HepG2 (cell line): Measurements from ENCODE around the gene WDR91. TPM values are rescaled to one million over a fixed set of nuclear protein-coding genes. Genes with fewer than 3 reads are reported as not detected.

ENCODE experiments used
- ATAC-seq: fragments of 200-7000 bp; cut with Tn5 transposase; 3 replicates; pipeline ENCODE4 v1.9.1; 2020; ENCODE audit warnings: mild to moderate bottlenecking, moderate library complexity
- BruUV-seq: library from RNA; stranded (reverse); fragments of 400-500 nt; replicated peaks from 2 replicates; lab custom pipeline; 2021; lab: Mats Ljungman, UMichigan
- CTCF ChIA-PET: fragments of 300-600 bp; formaldehyde crosslinking; extraction: SDS; loops from one replicate; lab custom pipeline; 2021; ENCODE audit warnings: low total read pairs, inconsistent platforms, low intra/inter-chr PET ratio; lab: Yijun Ruan, JAX
- POLR2A ChIA-PET: fragments of 350-600 bp; sonication (Branson Sonifier 250); formaldehyde crosslinking; loops from one replicate; lab custom pipeline; 2020; ENCODE audit warnings: antibody characterized with exemption, inconsistent platforms; lab: Yijun Ruan, JAX
- DNase-seq: peaks from one replicate; pipeline ENCODE4 v3.0.0-alpha.2; 2015; ENCODE audit warnings: low spot score
- FAIRE-seq: peaks from 3 replicates; lab custom pipeline; 2011; peaks lifted over from hg19 to GRCh38; lab: Jason Lieb, UNC
- H2AFZ ChIP-seq: one replicate; pipeline ENCODE4 v1.6.1; 2011; ENCODE audit warnings: low read length, inconsistent platforms
- H3K27ac ChIP-seq: fragments of 300-600 bp; 3 replicates; pipeline ENCODE4 v1.8.0; 2011; ENCODE audit warnings: mixed run types, mild to moderate bottlenecking, mixed read lengths, low read length, inconsistent platforms; ENCODE audit not compliant: insufficient read depth; ENCODE audit errors: extremely low read length
- H3K27me3 ChIP-seq, 2 experiments: fragments of 200-600 bp in 1 of 2; 2 replicates in 1 of 2; 3 replicates in 1 of 2; pipeline versions ENCODE4 v1.6.0 to v1.8.0; 2011; ENCODE audit warnings: low read length in 2 of 2, mild to moderate bottlenecking in 2 of 2, moderate library complexity in 2 of 2, inconsistent platforms in 1 of 2; ENCODE audit not compliant: insufficient read depth in 2 of 2, control insufficient read depth in 1 of 2
- H3K36me3 ChIP-seq, 2 experiments: fragments of 200-600 bp in 1 of 2; replicated peaks in 1 of 2; 2 replicates in 1 of 2; 3 replicates in 1 of 2; pipeline versions ENCODE4 v1.5.1 to v1.8.0; 2011; ENCODE audit warnings: low read length in 2 of 2, inconsistent platforms in 1 of 2; ENCODE audit not compliant: insufficient read depth in 2 of 2, control insufficient read depth in 1 of 2
- H3K4me1 ChIP-seq: 2 replicates; pipeline ENCODE4 v1.5.1; 2012; ENCODE audit warnings: low read length, inconsistent platforms; ENCODE audit not compliant: insufficient read depth
- H3K4me2 ChIP-seq: 2 replicates; pipeline ENCODE4 v1.6.0; 2011; ENCODE audit warnings: low read depth, low read length, inconsistent platforms
- H3K4me3 ChIP-seq, 3 experiments: fragments of 200-600 bp in 1 of 3; sonication (generic), shearing (Covaris generic) in 1 of 3; replicated peaks in 1 of 3; 2 replicates each; pipeline ENCODE4 v1.5.1; 2011 to 2016; ENCODE audit warnings: low read length in 3 of 3, inconsistent platforms in 2 of 3, low read depth in 2 of 3, mild to moderate bottlenecking in 2 of 3, control low read depth in 1 of 3, mixed read lengths in 1 of 3; ENCODE audit not compliant: insufficient read depth in 1 of 3
- H3K79me2 ChIP-seq: one replicate; pipeline ENCODE4 v1.6.1; 2011; ENCODE audit warnings: low read length, inconsistent platforms; ENCODE audit not compliant: insufficient read depth
- H3K9ac ChIP-seq: 2 replicates; pipeline ENCODE4 v1.6.0; 2011; ENCODE audit warnings: mild to moderate bottlenecking, low read depth, low read length, inconsistent platforms; ENCODE audit not compliant: insufficient read depth
- H3K9me3 ChIP-seq: 2 replicates; pipeline ENCODE4 v1.5.1; 2012; ENCODE audit warnings: mild to moderate bottlenecking, low read length
- H4K20me1 ChIP-seq: 2 replicates; pipeline ENCODE4 v1.6.0; 2011; ENCODE audit warnings: inconsistent platforms, mild to moderate bottlenecking, low read length, moderate library complexity; ENCODE audit not compliant: insufficient read depth
- GATA4 ChIP-seq: sonication (generic); IDR thresholded peaks from 2 replicates; pipeline ENCODE4 v1.6.1; 2016; ENCODE audit warnings: antibody characterized with exemption, low read depth, borderline replicate concordance
- HNF4G ChIP-seq, 2 experiments: sonication (generic) in 1 of 2; formaldehyde crosslinking in 1 of 2; IDR thresholded peaks; 2 replicates each; pipeline versions ENCODE4 v1.4.0 to v1.6.1; 2011 to 2020; ENCODE audit warnings: borderline replicate concordance in 2 of 2, low read depth in 2 of 2, mild to moderate bottlenecking in 2 of 2, low read length in 1 of 2, missing genetic modification reagents in 1 of 2, moderate library complexity in 1 of 2
- JDP2 ChIP-seq: sonication (generic); formaldehyde crosslinking; IDR thresholded peaks from 2 replicates; pipeline ENCODE4 v1.8.1; 2022; ENCODE audit warnings: missing genetic modification reagents, borderline replicate concordance
- MTF2 ChIP-seq: sonication (generic); formaldehyde crosslinking; IDR thresholded peaks from 2 replicates; pipeline ENCODE4 v1.5.0; 2020; ENCODE audit warnings: missing genetic modification reagents, borderline replicate concordance
- NFYB ChIP-seq: sonication (generic); formaldehyde crosslinking; IDR thresholded peaks from 2 replicates; pipeline ENCODE4 v1.4.0; 2020; ENCODE audit warnings: missing genetic modification reagents
- NRL ChIP-seq: sonication (generic); formaldehyde crosslinking; IDR thresholded peaks from 2 replicates; pipeline ENCODE4 v1.5.0; 2020; ENCODE audit warnings: missing genetic modification reagents, mild to moderate bottlenecking, moderate library complexity, borderline replicate concordance
- ONECUT2 ChIP-seq: sonication (generic); formaldehyde crosslinking; IDR thresholded peaks from 2 replicates; pipeline ENCODE4 v1.4.0; 2020; ENCODE audit warnings: missing genetic modification reagents
- SMAD9 ChIP-seq: sonication (generic); formaldehyde crosslinking; IDR thresholded peaks from 2 replicates; pipeline ENCODE4 v1.5.1; 2020; ENCODE audit warnings: mild to moderate bottlenecking, missing genetic modification reagents
- ZBTB3 ChIP-seq: sonication (generic); formaldehyde crosslinking; IDR thresholded peaks from 2 replicates; pipeline ENCODE4 v1.4.0; 2020; ENCODE audit warnings: low read depth, mild to moderate bottlenecking, moderate library complexity, missing genetic modification reagents, borderline replicate concordance
- ZBTB33 ChIP-seq: sonication (generic); formaldehyde crosslinking; IDR thresholded peaks from 2 replicates; pipeline ENCODE4 v1.4.0; 2020; ENCODE audit warnings: missing genetic modification reagents
- ZBTB46 ChIP-seq: sonication (generic); formaldehyde crosslinking; IDR thresholded peaks from 2 replicates; pipeline ENCODE4 v1.4.0; 2020; ENCODE audit warnings: mild to moderate bottlenecking, missing genetic modification reagents, borderline replicate concordance
- ZNF335 ChIP-seq: sonication (generic); formaldehyde crosslinking; IDR thresholded peaks from 2 replicates; pipeline ENCODE4 v1.4.0; 2020; ENCODE audit warnings: missing genetic modification reagents
- ZNF367 ChIP-seq: sonication (generic); formaldehyde crosslinking; IDR thresholded peaks from 2 replicates; pipeline ENCODE4 v1.4.0; 2020; ENCODE audit warnings: missing genetic modification reagents, borderline replicate concordance
- ZNF503 ChIP-seq: sonication (generic); formaldehyde crosslinking; IDR thresholded peaks from 2 replicates; pipeline ENCODE4 v1.4.0; 2020; ENCODE audit warnings: missing genetic modification reagents
- ZNF546 ChIP-seq: sonication (generic); formaldehyde crosslinking; conservative IDR thresholded peaks from 2 replicates; pipeline ENCODE4 v1.8.1; 2023; ENCODE audit warnings: mild to moderate bottlenecking, missing genetic modification reagents
- ZSCAN30 ChIP-seq: sonication (generic); formaldehyde crosslinking; IDR thresholded peaks from 2 replicates; pipeline ENCODE4 v1.5.0; 2020; ENCODE audit warnings: mild to moderate bottlenecking, missing genetic modification reagents
- WGBS: methylation state at CpG from one replicate; pipeline ENCODE4 v1.1.6; 2017; ENCODE audit warnings: low lambda C conversion rate; 5-methylcytosine and 5-hydroxymethylcytosine counted together
- in situ Hi-C: cut with HindIII; loops from 2 replicates; pipeline ENCODE4 v1.10.0; 2017; ENCODE audit warnings: low pct_unique_long_range_greater_than_20kb; ENCODE audit not compliant: extremely low pct_ligation_motif_present
- intact Hi-C: fragments of 100-400 bp; cut with micrococcal nuclease; formaldehyde crosslinking; loops from one replicate; pipeline ENCODE4 v1.10.0; 2022; ENCODE audit not compliant: unreplicated experiment
- polyA plus RNA-seq, 8 experiments: library from polyadenylated mRNA; depleted of rRNA in 3 of 8; stranded (reverse) in 7 of 8; unstranded in 1 of 8; fragments of >200 nt; fragmentation: Illumina TruSeq in 4 of 8; extraction: Trizol in 4 of 8; gene quantifications; 2 replicates each; pipeline versions ENCODE4 v1.2.1 to v1.2.3, GENCODE V29; 2011 to 2016; ENCODE audit warnings: low read depth in 4 of 8, missing spikeins in 1 of 8, mixed read lengths in 1 of 8; ENCODE audit not compliant: insufficient read depth in 1 of 8
- total RNA-seq, 5 experiments: library from RNA; depleted of rRNA; stranded (reverse); fragments of >200 nt; fragmentation: Illumina TruSeq; extraction: Trizol; gene quantifications; 2 replicates each; pipeline ENCODE4 v1.2.3, GENCODE V29; 2016; ENCODE audit warnings: low read depth in 1 of 5

Gene WDR91
- total and polyA plus RNA-seq, 2 of the 13 experiments (the other 11 are each of a cell fraction or from before 2014, with no cell fraction given), result 11.6 to 12.1 TPM

GRCh38 chr7:135164357-135165061 lies 46.8 kb downstream of the WDR91 start:
- H3K4me3 ChIP-seq, result no peak overlapping the region
- no peak overlapping the region for H3K27ac ChIP-seq
- H3K4me1 ChIP-seq, result peaks cover 55% of the 10 kb centered on the region
- WGBS, result 85% methylated on average over 9 of the region's 18 CpGs
- BruUV-seq, result no TSS peak
- POLR2A ChIA-PET, result interaction anchor here (1.4 to 3.2 kb wide), 3 partner anchors 17 to 172 kb away, joined by 3 to 19 read pairs (median 9); partner anchors contain the start of gene TMEM140
- no peak overlapping the region for H3K4me2 ChIP-seq
- CTCF ChIA-PET, result no interaction called here
- in situ Hi-C loops (loop anchor here (5.0 kb wide), 1 partner anchor 172 kb away; no protein-coding TSS in a partner anchor), intact Hi-C loops (no loop called here)
- no peak for FAIRE-seq
- peaks cover 6 to 50% of the 10 kb centered on the region in 2 experiments; a peak in 4 of 5 replicates for H3K36me3 ChIP-seq
- ATAC-seq, result peak; percentile 21
- H3K79me2 ChIP-seq, result peaks cover 34% of the 10 kb centered on the region
- no peak overlapping the region for H2AFZ ChIP-seq
- no peak for DNase-seq
- no peaks in the 10 kb centered on the region; a peak in 1 of 5 replicates for H3K27me3 ChIP-seq
- peaks cover 11% of the 10 kb centered on the region for H3K9me3 ChIP-seq
- H4K20me1 ChIP-seq, result peaks cover 15% of the 10 kb centered on the region
- H3K9ac ChIP-seq, result no peak overlapping the region
- TF ChIP-seq ZBTB46 (CRISPR knock-in tag), result no peak
- no peak for TF ChIP-seq JDP2 (CRISPR knock-in tag)
- no peak for TF ChIP-seq ZNF503 (CRISPR knock-in tag)
- TF ChIP-seq NRL (CRISPR knock-in tag), result no peak
- TF ChIP-seq SMAD9 (CRISPR knock-in tag), result no peak
- TF ChIP-seq ONECUT2 (CRISPR knock-in tag), result no peak
- no peak for TF ChIP-seq ZNF335 (CRISPR knock-in tag)
- no peak for TF ChIP-seq ZNF546
- no peak for TF ChIP-seq ZSCAN30 (CRISPR knock-in tag)
- no peak for TF ChIP-seq GATA4
- no peak for TF ChIP-seq ZNF367
- TF ChIP-seq HNF4G (IDR thresholded peaks at IDR 0.05; ENCODE audit: borderline replicate concordance, low read depth, low read length), result no peak
- TF ChIP-seq HNF4G (CRISPR knock-in tag; IDR thresholded peaks at IDR 0.05; ENCODE audit: borderline replicate concordance, low read depth), result no peak
- TF ChIP-seq ZBTB3 (CRISPR knock-in tag), result no peak
- peak; percentile 92 for TF ChIP-seq ZBTB33 (CRISPR knock-in tag)
- no peak for TF ChIP-seq MTF2 (CRISPR knock-in tag)
- TF ChIP-seq NFYB (CRISPR knock-in tag), result no peak
